MV-4-11 (cell line): Measurements from ENCODE around the gene FRMD4A.
A peak's percentile ranks its signal among the peaks of the same experiment; 100 is the strongest.

Experiments used
- DNase-seq: peaks from one replicate; lab custom pipeline; 2025; lab: John Stamatoyannopoulos, UW

The FRMD4A gene

GRCh38 chr10:13816195-13816925 lies 514.4 kb downstream of the FRMD4A start:
- DNase-seq, result no peak

DNA sequence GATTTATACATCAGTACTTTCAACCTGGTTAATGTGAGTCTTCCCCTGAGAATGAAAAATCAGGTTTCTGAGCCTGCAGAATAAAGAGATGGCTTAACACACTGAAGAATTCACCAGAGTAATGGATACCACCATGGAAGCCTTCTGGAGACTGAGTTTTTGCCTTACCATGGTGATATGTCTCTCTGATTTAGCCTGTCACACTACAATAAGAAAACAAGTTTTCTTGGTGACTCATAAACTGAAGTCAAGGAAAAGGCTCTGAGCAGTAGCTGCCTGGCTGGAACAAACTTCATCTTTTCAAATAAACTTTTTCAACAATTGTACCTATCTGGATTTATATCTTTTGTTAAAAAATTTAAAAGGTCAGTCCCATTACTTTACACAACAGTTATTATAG lies 515.0 kb downstream of the FRMD4A start:
- no peak for DNase-seq

GRCh38 chr10:13813550-13813949 lies 517.2 kb downstream of the FRMD4A start:
- no peak for DNase-seq

GRCh38 chr10:13812804-13813203 lies 517.9 kb downstream of the FRMD4A start:
- DNase-seq, result no peak

GRCh38 chr10:13810568-13810967 lies 520.2 kb downstream of the FRMD4A start:
- no peak for DNase-seq

DNA sequence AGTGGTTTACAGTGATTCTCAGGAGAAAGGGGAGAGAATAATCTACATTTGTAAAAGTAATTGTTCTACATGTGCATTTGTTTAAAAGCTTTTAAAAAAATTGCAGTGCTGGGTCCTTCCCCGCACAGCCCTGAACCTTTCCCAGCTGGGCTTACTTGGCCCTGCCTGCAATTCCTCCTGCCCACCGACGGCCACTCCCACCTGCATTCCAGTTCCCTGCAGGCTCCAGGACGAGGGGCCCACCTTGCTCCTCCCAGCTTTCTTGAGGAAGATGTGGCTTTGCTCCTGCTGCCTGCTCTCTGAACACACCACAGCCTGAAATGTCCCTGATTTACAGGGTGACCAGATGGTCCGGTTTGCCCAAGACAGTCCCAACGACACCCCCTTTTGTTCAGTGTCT lies 521.3 kb downstream of the FRMD4A start:
- no peak for DNase-seq

DNA sequence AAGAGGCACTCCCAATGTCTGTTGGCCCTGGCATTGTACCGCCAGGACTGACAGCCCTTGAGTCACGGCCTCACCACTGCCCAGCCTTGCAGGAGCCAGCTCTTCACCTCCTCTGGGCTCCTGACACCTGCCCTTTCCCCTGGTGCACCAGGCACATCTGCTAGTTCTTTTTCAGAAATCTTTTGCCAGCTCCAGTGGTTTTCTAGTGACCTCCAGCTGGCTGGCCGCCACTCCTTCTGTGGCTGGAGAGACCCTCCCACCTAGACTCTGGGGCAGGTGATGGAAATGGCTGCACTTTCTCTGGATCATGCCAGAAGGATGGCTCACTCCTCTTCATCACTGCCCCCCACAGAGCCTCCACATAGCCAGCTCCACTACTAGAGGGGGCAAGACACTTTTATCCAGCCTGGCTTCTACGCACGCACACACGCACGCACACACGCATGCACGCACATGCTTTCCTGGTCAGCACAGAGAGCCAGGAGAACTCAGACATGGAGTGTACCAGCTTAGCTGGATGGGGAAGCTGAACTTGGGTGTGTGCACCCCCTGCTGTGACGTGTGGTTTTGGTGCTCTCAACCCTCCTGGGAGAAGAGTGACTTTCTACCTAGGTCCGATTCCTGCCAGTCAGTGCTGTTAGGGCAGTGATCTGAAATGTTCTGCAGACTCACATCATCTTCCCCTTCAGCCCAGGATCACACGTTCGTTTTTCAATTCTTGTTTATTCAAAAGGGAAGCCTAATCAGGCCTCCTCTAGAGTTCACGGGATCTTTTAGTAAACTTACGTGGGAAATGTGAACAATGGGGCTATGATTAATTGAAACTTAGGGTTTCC lies 522.0 kb downstream of the FRMD4A start:
- no peak for DNase-seq

DNA sequence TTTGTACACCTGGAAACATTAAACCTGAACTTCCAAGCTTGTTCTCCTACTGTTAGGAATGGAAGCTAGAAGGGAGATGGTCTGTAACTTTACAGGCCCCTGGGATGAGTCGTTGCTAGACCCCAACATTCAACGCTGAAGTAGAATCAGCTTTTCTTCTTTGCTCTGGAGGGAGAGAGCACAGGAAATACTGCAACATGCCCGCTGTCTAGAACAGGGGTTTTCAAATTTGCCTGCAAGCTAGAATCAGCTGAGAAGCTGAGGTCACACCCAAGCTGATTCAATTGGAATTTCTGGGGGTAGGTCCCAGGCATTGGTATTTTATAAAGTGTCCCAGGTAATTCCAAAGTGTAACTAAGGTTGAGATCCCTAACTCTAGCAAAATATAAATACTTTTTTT lies 524.3 kb downstream of the FRMD4A start:
- DNase-seq, result no peak

GRCh38 chr10:13803566-13804554 lies 526.9 kb downstream of the FRMD4A start:
- DNase-seq, result no peak

DNA sequence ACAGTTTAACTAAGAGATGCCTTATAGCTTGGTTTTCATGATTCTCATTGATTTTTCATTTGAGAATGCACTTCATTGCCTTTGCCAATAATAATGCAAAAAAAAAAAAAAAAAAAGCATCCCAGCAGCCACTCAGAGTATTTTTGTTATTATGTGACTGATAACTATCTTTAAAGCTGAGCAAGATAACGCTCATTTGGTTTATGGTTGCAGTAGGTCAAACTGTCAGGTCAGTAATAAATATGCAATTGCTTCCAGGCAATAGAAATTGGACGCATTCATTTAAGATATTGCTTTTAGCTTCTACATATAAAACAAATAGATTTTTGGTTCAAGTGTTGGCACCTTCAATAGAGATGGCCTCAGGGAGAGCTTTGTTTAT lies 528.8 kb downstream of the FRMD4A start:
- DNase-seq, result no peak

DNA sequence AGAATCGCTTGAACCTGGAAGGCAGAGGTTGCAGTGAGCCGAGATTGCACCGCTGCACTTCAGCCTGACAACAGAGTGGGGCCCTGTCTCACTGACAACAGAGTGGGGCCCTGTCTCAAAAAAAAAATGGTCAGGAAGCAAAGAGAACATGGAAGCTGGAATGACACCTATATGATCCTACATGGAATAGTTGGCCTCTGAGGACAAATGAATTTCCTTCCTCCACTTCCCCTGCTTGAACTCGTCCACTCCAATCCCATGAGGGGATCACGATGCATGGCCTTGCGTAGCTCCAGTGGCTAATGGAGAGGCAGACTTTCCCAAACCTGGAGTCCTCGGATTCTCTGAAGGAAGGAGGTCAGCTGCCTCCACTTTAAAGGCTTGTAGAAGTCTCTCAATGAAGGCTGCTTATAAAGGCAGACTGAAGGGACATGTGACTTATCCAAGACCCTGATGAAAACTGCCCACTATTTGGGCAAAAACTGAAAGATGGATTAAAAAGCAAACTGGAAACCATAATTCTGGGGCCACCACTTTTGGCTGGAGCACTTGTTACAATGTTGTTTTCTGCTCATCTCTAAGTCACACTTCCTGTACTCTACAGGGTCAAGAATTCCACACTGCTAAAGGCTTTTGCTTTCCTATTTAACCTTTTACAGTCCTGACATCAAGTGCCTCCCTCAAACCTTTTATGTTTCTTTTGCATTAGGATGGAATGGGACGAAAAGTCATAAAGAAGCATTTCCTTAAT lies 529.4 kb downstream of the FRMD4A start:
- no peak for DNase-seq

- no peak for DNase-seq
Measured at GRCh38 chr10:13797164-13797563, 533.6 kb downstream of the FRMD4A start.

GRCh38 chr10:13795653-13796555 lies 534.8 kb downstream of the FRMD4A start:
- no peak for DNase-seq

DNA sequence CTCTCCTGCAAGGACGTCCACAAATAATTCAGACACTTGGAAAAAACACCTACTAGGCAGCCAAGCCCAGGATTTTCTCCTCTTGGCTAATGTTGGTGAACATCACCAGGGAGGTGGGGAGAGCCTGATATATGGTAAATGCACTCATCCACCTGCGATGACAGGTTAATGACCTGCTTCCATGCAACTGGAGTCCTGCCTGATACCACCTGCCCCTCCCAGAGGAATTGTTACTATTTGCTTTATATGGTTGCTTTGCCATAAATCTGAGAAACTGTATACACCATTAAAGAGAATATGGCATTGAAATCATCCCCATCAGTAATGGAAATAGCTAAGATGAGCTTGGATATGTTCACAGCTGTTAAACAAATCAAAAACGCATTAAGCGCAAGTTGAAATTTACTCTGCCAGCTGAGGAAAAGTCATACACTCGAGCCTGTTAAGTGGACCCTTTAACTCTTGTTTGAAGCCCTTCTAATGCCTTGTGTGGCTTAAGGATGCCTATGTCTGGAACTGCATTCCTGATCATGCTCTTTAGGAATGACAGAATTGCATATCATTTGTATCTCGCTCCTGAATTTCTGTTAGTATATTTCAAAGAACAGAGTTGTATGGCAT lies 535.6 kb downstream of the FRMD4A start:
- no peak for DNase-seq

- no peak for DNase-seq
Measured at GRCh38 chr10:13792006-13792405, 538.7 kb downstream of the FRMD4A start.

DNA sequence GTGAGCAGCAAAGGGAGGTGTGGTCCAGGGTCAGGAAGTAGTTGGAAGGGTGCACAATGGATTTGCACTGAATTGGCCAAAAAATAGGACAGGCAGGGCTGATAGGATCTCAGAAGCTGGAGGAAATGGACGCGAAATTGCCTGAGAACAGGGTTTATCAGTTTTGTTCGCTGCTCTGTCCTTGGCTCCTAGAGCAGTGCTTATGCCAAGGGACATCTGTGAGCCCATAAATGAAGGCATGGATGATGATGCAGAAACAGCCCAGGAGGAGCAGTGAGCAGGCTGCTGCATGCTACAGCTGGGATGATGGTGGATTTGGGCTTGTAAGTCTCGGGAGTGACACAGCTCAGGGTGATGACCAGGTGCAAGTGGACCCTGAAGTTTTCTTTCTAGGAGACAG lies 539.2 kb downstream of the FRMD4A start:
- no peak for DNase-seq

DNA sequence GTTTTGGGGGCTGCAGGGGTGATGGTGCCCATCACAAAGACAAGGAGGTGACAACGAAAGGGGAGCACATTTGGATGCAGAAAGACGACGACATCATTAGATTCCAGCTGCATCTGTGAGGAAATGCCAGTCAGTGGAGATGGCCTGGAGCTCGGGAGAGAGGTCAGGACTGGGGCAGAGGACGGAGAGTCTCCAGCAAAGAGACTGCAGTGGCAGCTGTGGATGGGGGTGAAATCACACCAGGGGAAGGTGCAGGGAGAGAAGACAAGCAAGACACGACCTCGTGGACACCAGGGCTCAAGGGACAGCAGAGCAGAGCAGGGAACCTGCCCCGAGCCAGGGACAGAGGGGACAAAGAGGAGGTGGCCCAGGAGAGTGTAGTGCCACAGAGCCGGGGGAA lies 540.5 kb downstream of the FRMD4A start:
- DNase-seq, result no peak

DNA sequence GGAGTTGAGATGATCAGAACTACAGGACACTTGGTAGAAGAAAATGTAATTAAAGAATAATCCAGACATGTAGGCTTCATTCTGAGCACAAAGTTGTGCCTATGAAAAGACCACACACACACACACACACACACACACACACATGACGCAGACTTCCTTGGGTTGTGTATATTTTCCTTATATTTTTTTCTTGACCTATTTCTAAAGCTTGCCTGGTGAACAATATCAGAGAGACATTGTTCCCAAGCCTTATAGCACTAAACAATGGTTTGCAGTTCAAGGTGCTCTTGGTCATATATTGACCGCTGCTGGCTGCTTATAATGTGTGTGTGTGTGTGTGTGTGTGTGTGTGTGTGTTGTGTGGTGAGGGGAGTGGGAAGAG lies 541.3 kb downstream of the FRMD4A start:
- no peak for DNase-seq

GRCh38 chr10:13788711-13789447 lies 541.8 kb downstream of the FRMD4A start:
- DNase-seq, result peak; percentile 4

GRCh38 chr10:13788320-13788600 lies 542.5 kb downstream of the FRMD4A start:
- no peak for DNase-seq
